Measurements from ENCODE around the gene UBXN10.

UBXN10 gene

DNA sequence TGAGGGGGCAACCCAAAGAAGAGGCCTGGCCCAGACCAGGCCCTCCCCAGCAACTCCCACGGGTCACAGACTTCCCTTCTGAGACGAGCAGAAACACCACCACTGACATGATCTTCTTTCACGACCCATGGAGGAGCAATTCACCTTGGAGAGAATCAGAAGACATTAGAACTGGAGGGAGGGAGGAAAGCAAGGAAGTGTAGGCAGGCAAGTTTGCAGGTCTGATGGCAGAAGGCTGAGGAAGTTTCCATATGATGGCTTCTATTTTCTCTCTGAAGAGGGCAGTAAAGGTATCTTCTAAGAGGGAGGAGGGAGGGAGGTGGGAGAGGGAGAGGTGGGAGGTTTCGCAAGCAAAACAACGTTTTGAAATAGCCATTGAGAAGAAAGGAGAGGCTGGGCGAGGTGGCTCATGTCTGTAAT lies 1.4 kb upstream of the UBXN10 start:
- DNase-seq: no peak

DNA sequence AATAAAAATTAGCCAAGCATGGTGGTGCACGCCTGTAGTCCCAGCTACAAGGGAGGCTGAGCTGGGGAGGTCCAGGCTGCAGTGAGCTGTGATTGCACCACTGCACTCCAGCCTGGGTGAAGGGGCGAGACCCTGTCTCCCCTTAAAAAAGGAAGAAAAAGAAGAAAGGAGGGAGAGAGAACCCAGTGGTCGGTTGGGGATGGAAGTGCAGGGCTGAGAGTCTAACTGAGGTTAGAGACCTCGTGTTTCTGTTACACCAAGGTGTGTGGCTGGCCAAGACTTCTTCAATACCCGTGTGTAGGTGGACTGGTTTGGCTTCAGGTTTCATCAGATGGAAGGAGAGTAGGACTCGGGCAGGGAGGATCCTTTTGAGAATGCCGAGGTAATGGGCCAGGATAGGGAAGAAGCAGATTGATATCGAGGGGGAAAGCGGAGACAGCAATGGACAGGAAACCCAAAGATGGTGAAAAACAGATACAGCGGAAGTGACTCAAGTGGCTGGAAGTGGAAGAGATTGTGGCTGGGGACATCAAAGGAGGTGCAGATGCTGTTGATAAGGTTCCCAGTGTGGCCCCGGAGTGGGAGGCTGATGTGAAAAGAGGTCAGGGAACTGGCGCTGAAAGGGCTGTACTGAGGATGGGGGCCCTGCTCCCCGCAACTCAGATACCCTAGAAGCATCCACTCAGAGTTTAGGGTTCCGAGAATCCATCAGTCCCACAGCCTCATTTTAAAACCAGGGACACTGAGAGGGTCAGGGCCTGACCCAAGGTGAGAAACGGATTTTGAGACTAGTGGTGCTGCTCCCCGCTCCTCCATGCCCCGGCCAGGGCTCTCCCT lies 681 bp upstream of the UBXN10 start:
- no peak for DNase-seq

DNA sequence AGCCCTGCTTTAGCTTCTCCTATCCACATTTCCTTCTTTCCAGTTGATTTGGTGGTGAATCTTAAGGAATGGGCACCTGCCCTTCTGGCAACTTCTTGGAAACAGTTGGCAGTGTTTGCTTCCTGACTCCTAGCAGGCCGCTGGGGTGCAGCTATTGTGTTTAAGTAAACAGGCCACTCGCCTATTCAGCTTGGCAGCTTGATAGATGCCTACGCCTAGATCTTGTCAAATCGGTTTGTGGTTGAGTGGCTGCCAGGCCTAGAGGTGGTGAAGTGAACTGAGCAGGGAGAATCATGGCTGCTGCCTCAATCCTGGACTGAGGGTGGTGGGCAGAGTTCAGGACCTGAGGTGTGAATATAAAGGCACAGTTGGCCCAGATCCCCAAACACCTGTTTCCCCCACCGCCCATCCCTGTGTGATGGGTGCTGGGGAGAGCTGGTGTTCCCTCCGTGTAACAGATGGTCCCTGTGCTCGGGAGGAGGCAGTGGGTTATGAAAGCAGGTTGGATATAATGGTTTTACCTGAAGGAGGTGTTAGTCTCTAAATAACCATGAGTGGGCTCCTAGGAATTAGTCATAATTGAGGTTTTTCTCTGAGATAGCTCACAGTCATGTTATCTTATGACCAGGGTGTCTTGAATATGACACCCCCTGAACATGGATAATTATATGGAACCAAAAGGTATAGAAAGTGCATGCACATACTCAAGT lies 1.4 kb downstream of the UBXN10 start:
- DNase-seq: no peak

DNA sequence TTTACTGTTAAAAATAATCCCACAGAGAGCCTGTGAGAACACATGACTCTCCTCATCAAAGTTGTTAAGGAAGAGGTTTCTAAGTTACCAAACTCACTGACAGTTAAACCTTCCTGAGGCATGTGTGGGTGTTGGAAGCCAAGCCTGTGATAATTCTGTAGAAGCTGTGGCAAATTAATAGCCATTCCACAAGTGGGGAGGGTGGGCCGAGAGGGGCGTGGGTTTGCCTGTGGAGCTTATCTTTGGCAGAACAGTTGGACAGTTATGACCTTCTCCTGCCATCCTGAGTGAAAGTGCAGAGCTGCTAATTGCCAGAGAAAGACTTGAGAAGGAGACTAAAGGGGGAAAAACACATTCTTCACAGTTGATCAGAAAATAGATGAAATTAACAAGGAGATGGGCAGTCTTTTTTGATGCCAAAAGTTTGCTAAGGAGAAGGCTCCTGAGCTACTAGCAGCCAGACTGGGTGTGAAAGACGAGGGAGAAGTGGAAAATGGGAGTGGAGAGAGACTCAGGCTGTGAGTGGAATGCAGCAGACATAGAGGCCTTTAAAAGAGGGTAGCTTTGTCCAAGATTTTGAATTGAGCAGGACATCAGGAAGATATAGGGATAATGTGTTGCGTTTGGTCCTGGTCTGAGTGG lies 2.0 kb downstream of the UBXN10 start:
- no peak for DNase-seq

DNA sequence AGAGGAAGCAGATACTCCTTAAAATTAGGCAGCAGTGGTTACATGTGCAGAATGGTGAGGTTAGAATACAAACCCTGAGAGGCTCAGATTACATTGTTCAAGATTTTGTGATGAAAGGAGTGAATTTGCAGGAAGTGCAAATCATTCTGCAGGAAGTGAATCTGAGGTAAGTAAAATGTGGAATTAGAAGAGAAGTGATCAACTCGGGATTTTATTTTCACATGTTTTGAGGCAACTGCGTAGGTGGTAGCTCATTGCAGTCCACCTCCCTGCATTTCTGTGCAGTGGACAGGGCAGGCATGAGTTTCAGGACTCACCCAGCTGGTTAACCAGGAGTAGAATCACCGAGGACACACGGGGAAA lies 2.5 kb downstream of the UBXN10 start:
- DNase-seq: no peak

DNA sequence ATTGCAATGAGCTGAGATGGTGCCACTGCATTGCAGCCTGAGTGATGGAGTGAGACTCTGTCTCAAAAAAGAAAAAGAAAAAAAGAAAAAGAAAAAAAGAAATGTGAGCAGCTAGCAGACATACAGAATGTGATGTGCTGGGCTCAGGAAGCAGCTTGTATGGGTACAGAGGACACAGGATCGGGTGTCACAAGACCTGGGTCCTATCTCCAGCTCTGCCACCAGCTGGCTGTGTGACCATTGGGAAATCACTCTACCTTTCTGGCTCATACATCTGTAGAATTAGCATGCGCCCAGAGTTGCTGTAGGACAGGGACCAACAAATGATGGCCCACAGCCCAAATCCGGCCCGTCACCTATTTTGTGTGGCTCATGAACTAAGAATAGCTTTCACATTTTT lies 3.8 kb downstream of the UBXN10 start:
- no peak for DNase-seq

DNA sequence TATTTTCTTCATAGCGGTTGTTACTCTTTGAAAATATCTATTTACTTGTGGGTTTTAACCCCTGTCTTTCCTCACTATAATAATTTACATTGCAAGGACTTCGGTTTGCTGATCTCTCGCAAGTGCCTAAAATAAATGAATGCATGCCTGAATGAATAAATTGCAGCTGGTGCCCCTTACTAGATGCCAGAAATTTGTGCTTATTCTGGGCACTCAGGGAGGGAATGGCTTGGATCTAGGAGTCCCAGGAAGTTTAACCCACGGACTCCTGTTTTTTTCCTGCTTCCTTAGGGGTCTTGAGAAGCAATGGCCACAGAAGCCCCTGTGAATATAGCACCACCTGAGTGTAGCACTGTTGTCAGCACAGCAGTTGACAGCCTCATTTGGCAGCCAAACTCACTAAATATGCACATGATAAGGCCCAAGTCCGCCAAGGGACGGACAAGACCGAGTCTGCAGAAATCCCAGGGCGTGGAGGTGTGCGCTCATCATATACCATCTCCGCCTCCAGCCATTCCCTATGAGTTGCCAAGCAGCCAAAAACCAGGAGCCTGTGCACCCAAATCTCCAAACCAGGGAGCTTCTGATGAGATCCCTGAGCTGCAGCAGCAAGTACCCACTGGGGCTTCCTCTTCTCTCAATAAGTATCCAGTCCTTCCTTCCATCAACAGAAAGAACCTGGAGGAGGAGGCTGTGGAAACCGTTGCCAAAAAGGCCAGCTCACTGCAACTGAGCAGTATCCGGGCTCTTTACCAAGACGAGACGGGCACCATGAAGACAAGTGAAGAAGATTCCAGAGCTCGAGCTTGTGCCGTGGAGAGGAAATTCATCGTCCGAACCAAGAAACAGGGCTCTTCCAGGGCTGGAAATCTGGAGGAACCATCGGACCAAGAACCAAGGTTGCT lies 4.6 kb downstream of the UBXN10 start:
- no peak for DNase-seq

DNA sequence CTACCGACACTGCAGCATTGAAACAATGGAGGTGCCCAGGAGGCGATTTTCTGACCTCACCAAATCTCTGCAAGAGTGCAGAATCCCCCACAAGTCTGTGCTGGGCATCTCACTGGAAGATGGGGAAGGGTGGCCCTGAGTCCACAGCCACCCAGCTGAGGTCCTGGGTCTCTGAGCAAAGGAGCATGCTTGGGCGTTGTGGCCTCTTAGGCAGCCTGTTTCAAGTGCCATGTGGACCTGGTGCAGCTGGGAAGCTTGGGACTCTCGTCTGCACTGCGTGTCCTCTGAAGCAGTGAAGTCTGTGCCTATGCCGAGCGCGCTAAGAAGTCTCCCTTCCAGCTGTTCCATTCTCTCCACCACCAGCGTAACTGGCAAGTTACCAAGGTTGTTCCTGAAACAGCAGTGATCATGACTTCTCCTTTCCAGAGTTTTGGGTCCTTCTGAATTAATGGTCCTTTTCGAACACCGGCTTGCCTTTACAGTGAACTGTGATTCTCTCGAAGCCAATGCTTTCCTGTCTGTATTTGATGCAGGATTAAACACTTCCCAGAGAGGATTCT lies 5.5 kb downstream of the UBXN10 start:
- no peak for DNase-seq

DNA sequence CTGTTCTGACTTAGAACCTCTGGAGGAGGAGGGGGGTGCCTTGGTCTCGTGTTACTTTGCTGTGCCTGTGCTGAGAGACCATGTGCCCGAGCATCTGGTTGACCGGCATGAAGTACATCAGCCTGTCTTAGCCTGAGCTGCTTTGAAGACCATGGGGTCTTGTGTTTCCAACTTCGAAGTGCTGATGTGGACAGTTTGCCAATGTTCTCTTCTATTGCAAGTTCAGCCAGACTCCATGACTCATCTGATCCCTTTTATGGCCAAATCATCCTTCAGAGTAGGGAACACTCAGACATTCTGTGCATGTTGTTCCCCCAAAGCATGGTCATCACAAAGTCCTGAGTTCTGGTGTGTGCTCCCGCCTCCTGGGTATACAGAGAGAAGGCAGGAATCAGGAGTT lies 6.5 kb downstream of the UBXN10 start:
- no peak for DNase-seq

DNA sequence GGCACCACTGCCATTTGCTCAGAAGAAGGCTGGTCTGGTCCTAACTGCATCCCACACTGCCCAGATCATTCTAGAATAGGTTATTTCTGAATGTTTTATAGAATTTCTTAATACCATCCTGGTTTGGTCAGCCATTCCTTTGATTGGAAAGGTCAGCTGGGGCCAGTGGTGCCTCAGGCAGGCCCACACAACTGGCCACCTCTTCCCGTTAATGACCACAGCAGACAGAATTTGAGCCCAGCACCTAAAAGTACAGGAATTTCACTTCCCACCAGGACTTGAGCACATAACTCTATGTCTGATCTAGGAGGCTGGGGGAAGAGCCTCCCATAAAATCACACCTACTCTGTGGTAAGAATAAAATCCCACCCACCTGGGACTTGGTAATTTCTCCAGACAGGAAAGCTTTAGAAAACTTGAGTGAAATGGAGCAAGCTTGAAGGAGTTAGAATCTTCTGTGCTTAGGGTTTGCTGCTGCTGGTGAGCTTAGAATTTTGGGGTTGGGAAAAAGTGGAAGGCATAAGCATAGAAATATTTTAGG lies 7.0 kb downstream of the UBXN10 start:
- no peak for DNase-seq

DNA sequence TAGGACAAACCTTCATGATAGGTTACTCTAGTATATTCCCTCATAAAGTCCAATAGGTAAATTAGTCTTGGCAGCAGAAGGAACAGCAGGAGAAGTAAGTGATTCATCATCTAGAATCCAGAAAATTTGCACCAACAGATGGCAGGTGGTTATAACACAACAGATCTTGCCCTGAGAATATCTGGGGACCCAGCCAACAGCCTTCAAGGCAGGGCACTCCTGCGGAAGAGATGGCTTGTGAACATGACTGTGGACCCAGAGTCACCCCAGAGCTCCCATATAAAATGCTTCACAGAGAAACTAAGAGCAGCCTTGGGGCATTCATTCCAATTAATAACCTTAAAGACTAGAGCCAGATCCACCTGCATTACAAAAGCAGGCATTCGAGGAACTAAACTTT lies 8.3 kb downstream of the UBXN10 start:
- DNase-seq: no peak

DNA sequence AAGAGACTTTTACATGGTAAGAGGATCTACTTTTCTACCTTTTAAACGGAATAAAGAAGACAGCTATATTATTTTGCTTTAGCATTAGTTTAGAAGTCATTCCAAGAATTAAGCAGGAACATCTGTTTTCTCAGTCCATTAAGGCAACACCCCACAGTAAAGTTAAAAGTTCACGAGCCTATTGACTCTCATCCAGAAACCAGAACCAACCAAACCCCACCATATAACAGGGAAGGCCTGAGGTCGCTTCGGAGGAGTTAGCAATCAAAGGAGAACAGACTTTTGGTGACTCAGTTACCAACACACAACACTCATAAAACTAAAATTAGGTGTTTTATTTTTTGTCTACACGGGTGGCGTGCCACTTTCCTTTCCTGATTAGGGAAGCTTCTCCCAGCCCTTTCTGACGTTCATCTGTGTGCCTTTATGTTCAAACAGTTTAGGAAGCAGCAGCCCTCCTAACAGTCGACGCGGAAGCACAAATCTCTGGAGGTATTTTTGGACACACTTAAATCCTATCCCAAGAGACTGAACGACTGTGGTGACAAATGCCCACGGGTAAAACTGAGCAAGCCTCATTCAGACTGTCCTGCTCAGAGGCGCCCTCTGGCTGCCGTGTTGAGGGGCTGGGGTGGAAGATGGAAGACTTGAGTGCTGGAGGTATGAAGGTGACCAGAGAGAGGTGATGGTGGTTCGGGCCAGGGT lies 9.0 kb downstream of the UBXN10 start:
- DNase-seq: no peak

DNA sequence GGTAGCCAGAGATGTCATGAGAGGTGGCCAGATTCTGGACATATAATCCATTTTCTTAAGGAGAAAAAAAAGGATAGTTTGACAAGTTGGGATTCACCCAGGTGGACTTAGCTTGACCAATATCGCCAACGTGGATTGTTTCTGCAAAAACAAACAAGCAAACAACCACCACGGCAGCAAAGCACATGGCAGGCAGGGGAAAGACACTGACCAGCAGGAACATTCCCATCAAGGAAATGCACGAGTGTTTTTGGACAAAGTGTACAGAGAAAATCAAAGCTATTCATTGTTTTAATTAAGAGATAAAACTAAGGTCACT lies 9.5 kb downstream of the UBXN10 start:
- no peak for DNase-seq

DNA sequence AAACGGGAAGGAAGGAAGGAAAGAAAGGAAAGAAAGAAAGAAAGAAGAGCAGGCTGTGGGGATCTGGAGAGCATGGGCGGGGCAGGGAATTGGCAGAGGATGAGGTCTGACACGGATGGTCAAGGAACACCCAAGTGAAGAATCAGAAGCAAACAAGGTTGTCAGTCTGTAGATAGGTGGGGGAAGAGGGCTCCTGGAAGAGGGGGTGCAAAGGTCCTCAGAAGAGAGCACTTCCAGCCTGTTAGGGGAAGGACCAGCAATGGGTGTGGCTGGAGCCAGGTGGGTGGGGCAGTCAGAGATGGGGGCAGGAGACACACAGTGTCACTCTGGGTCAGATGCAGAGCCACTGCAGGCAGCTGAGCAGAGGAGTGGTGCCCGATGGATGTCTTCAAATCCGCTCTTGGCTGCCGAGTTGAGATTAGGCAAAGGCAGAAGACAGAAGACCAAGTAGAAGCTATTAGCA lies 11.5 kb downstream of the UBXN10 start:
- no peak for DNase-seq

DNA sequence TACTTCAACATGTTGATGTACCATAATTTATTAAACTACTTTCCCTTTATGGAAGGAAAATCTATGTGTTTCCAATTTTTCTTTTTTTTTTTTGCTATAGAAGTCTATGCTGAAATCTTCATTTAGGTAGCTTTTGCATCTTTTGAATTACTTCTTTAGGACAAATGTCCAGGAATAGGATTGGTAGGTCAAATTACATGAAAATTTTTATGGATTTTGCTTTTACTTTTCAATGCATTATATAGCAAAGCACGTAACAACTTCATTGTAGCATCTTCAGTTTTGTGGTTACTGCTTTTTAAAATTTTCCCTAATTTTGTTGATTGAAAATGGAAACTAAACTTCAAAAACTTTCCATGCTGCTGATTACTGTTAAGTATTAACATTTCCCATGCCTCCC lies 12.4 kb downstream of the UBXN10 start:
- no peak for DNase-seq

DNA sequence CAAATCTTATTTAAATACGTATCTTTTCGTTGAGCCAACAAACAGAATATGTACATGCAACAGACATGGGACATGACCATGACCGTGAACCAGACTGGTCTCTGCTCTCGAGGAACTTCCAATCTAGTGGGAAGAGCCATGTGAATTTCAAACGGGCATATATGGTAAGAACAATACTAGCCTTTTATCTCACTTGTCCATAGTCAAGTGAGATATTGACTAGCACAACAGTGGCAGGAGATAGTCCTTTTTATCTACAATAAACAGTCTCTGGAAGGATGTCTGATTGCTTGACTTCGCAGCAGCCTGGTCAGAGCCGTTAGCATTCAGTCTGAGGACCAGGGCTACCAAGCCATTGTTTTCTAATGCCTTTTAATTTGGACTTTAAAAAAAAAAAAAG lies 13.0 kb downstream of the UBXN10 start:
- no peak for DNase-seq

DNA sequence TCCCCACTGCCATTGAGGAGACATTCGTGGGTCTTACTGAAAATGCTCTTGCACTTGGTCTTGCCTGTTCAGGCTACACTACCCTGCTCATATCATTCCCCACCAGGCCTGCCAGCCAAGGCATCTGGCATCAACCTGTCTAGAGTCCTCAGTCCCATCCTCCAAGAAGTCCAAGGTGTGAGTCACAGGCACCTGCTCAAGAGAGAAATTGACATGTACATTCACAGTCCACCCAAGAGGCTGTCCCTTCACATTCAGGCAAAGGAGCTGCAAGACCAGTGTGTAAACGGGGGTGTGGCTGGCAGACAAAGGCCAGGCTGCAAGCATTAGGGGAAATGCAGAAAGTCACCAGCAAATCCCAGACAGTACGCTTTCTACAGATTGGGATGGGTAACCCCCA lies 13.5 kb downstream of the UBXN10 start:
- no peak for DNase-seq

DNA sequence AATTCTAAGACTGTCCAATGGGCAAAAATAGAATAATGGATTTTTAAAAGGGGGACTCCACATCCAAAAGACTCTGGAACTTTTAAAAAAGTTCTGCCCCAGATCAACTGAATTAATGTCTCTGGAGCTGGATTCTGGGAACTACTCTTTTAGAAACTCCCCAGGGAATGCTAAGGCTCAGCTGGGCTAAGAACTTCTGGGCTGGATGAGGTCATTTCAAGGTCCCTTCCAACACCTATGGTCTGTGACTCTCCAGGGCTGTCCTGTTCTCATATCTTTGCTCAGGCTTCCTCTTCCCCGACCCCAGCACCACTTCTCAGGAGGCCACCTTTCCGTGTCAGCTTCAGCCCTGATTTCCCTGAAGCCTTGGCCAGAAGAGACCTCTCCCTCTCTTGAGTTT lies 13.9 kb downstream of the UBXN10 start:
- no peak for DNase-seq

DNA sequence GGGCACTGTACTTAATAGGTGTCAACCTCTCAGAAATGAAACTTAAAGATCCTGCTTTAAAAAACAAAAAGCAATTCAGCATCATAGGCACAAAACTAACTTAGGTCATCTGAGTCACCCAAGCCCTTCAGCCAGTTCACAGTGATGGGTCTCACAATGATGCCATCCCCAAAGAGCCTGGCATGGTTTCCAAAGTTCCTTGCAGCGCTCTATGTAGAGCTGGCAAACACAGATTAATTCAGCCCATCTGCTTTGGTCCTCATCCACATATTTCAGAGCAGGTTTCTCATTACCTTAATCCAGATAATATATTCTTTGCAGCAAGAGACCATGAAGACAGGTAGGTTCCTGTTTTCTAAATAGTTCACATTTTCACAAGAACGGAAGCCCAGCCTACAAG lies 15.1 kb downstream of the UBXN10 start:
- DNase-seq: no peak

DNA sequence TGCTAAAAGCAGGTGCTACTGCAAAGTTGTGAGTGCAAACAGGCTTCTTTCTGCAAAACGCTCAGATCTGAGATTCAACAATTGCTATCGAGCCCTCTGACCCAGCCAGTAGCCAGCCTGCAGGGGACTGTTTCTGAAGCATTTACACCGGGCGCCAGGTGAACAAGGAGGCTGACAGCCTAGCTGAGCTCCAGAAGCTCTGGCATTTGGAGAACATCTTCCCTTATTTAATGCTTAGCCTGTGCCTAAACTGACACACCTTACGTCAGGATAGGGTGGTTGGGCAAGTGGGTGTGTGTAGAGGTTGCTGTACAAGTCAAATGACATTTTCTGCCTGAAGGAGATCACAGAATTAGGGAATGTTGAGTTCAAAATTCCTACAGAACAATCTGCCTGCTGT lies 16.3 kb downstream of the UBXN10 start:
- no peak for DNase-seq

DNA sequence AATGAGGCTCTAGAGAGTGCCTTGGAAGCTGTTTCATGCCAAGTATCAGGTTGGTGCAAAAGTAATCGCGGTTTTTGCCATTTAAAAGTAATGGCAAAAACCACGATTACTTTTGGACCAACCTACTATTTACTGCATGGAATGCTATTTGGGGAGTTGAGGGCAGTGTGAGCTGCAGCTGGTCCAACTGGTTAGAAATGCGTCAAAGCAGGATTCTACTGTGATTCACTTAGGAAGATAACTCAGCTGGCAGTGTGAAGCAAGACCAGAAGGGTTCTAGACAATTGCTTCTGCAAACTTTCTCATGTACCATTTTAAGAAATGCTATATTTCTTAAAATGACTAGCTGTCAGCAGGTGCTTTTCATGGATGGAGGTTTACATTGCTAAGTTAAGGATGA lies 21.6 kb downstream of the UBXN10 start:
- no peak for DNase-seq

DNA sequence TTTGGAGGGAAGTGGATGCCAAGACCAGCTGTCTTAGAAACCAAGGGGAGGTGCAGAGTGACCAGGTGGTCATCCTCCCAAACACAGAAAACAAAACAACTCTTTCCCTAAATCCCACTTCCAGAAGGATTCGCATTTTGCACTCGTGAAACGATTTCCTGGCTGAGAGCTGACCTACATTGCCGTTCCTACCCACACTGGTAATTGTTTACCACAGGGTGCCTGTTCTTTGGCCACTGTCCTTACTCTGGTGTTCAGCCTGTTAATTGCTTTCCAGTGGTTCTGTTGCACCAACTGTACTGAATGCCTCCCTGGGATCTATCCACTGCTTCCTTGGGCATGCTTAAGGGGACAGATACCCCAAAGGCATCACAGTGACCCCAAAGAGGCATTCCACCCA lies 23.6 kb downstream of the UBXN10 start:
- DNase-seq: no peak
